ENCODE measurements around the gene S100A11.
A peak's percentile ranks its signal among the peaks of the same experiment; 100 is the strongest.

The S100A11 gene

DNA sequence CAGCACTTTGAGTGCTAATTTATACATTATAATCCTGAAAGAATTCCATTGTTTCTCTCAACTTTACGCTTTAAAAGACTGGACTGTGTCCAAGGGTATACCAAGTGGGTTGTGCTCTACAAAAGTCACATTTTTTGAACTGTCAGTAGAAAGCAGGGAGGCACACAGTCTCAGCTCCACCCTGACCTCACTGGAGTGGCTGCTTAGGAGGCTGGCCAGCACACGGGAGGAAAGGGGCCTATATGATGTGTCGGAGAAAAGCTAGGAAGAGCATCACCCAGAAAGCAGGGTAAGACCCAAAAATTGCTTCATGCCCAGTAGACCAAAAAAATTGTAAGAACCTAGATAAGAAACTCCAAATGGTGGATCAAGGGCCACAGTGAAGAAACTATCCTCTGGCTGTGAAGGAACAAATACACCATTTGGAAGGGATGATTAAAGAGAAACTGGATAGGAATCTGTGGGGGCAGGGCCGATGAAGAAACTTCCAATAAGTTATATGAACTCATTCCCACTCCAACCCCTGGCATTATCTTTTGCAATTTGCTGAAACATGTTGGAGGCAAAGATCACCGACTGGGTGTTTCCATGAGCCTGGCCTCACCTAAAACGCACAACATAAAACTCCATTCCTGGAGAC, 45.0 kb downstream of the S100A11 start:
- H3K27ac ChIP-seq (ENCODE audit: low read depth, low read length): 0 out of 2 replicates have a peak overlapping the region, but pooled peaks have one; percentile 6
- H3K27me3 ChIP-seq (ENCODE audit: insufficient read depth, low read length): peaks cover 32% of the 10 kb centered on the region
- 54% methylated on average over 6 of the region's 6 CpGs for WGBS
- H3K9ac ChIP-seq (ENCODE audit: low read depth, low read length): peak overlapping the region; percentile 90
- no peaks in the 10 kb centered on the region for H3K9me3 ChIP-seq (ENCODE audit: insufficient read depth, low read depth, low read length)
- H3K4me1 ChIP-seq (ENCODE audit: insufficient read depth, low read length): peaks cover 56% of the 10 kb centered on the region
- H3K4me3 ChIP-seq (ENCODE audit: low read length): peak overlapping the region; percentile 92
- no peaks in the 10 kb centered on the region for H3K36me3 ChIP-seq (ENCODE audit: insufficient read depth, low read length)

DNA sequence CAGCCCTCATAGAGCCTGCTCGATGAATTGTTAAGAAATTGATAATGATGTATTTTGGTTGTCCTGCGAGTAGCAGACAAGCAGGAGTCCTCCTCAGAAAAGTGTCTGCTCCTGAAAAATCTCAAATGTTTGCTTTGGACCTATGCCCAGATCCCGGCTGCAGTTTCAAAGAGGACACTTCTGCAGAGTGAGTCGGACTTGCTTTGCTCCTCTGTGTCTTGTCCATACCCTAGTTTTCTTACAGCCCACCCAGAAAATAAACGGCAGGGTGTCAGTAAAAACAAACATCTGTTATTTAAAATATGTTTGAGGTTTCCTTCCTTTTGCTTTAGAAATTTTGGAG, 46.0 kb downstream of the S100A11 start:
- H3K9ac ChIP-seq (ENCODE audit: low read depth, low read length): no peak overlapping the region
- no peaks in the 10 kb centered on the region for H3K9me3 ChIP-seq (ENCODE audit: insufficient read depth, low read depth, low read length)
- peaks cover 32% of the 10 kb centered on the region for H3K27me3 ChIP-seq (ENCODE audit: insufficient read depth, low read length)
- H3K27ac ChIP-seq (ENCODE audit: low read depth, low read length): no peak overlapping the region
- peaks cover 5% of the 10 kb centered on the region for H3K36me3 ChIP-seq (ENCODE audit: insufficient read depth, low read length)
- WGBS: 64% methylated on average over 5 of the region's 5 CpGs
- peak overlapping the region; percentile 92; the same call in 1 of the 2 replicates for H3K4me3 ChIP-seq (ENCODE audit: low read length)
- peaks cover 64% of the 10 kb centered on the region for H3K4me1 ChIP-seq (ENCODE audit: insufficient read depth, low read length)

DNA sequence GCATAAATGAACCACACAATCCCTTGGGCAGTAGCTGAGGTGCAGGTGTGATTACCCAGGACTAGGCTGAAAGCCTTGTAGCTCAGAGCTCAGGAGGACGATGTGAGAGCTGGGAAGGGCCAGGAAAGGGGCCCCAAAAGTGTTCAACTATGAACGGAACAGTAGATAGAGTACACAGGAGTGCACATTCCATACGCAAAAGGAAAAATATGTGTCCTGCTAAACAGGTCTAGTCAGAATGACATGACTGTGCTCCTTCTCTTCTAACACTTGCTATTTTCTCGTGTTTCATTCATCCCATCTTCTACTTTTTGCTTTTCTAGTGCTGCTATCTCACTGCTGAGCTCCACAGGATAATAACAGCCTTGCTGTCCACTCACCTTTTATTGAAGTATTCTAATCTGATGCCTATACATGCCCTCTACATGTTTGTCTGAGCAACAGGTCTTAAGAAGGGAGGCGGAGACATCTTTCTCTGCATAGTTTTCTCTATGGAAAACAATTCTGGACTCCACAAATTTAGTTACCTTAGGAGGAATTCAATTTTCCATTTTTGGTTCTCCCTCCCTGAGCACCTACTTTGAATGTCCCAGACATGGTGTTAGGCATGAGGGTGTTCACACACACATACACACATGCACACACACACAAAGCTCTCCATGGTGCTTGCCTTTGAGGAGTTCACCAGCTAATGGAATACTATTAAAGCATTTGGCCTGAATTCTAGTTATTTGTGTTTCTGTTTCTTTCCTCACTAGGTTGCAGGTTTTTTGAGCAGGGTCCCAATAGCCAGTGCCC, 46.5 kb downstream of the S100A11 start:
- H3K9ac ChIP-seq (ENCODE audit: low read depth, low read length): no peak overlapping the region
- no peaks in the 10 kb centered on the region for H3K9me3 ChIP-seq (ENCODE audit: insufficient read depth, low read depth, low read length)
- H3K4me3 ChIP-seq (ENCODE audit: low read length): no peak overlapping the region
- WGBS: 82% methylated on average over 5 of the region's 5 CpGs
- H3K4me1 ChIP-seq (ENCODE audit: insufficient read depth, low read length): peaks cover 59% of the 10 kb centered on the region
- H3K27ac ChIP-seq (ENCODE audit: low read depth, low read length): no peak overlapping the region
- peaks cover 10% of the 10 kb centered on the region for H3K36me3 ChIP-seq (ENCODE audit: insufficient read depth, low read length)
- H3K27me3 ChIP-seq (ENCODE audit: insufficient read depth, low read length): peaks cover 32% of the 10 kb centered on the region

DNA sequence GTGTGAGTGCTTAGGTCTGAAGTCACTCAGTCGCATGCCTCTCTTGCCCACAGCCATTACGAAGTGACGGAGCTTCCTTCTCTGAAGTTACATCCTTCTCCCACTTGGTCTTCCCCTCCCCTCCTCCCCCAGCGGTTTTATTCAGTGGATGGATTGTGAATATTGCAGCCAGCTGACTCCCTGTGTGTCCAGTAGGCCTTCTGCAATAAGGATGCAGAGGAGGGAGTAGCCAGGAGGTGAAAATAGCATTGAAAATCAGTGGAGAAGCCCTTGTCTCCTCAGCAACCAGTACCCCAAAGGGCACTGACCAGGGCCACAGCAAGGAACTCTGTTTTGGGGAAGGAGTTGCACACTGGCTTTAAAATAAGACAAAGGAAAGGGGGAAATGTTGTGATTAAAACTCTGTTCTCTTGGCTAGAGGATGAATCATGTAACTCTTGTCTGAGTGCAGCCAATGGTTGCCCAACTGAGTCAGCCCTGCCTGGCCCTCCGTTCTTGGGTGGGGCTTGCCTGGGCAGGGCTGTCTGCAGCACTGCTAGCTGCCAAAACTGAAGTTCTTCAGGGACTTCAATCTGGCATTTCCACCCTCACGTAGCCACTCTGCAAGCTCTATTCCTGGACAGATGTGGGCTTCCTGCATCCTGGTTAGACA, 47.5 kb downstream of the S100A11 start:
- Histone ChIP-seq H3K4me3 (ENCODE audit: low read length) (no peak overlapping the region), H3K36me3 (ENCODE audit: insufficient read depth, low read length) (peaks cover 20% of the 10 kb centered on the region), H3K9me3 (ENCODE audit: insufficient read depth, low read depth, low read length) (no peaks in the 10 kb centered on the region), H3K27ac (ENCODE audit: low read depth, low read length) (0 out of 2 replicates have a peak overlapping the region, but pooled peaks have one; percentile 34), H3K9ac (ENCODE audit: low read depth, low read length) (no peak overlapping the region), H3K4me1 (ENCODE audit: insufficient read depth, low read length) (peaks cover 55% of the 10 kb centered on the region), H3K27me3 (ENCODE audit: insufficient read depth, low read length) (peaks cover 31% of the 10 kb centered on the region)
- 67% methylated on average over 6 of the region's 6 CpGs for WGBS

DNA sequence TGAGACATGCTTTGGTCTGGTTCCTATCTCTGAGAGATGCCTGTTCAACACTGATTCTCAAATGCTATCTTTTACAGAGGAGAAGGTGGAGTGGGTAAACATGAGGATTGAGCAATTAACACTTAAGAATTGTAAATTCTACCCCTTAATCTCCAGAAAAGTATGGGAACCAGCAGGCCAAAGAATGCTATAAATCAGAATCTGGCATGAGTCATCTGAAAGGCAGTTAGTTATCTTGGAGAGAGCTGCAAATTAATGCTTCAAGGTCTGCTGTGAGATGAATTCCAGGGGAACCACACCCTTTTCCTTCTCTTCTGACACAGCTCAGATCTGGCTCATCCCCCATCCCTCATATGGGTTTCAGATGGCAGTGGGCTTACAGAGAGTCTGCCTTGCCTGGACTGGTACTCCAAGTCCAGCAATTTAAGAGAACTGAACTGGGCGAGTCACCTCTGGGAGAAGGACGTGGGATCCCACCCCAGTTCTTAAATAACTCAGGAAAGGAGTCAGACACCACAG, 48.3 kb downstream of the S100A11 start:
- no peak overlapping the region for H3K27ac ChIP-seq (ENCODE audit: low read depth, low read length)
- H3K4me3 ChIP-seq (ENCODE audit: low read length): no peak overlapping the region
- H3K9ac ChIP-seq (ENCODE audit: low read depth, low read length): no peak overlapping the region
- peaks cover 28% of the 10 kb centered on the region for H3K36me3 ChIP-seq (ENCODE audit: insufficient read depth, low read length)
- H3K9me3 ChIP-seq (ENCODE audit: insufficient read depth, low read depth, low read length): no peaks in the 10 kb centered on the region
- H3K4me1 ChIP-seq (ENCODE audit: insufficient read depth, low read length): peaks cover 55% of the 10 kb centered on the region
- H3K27me3 ChIP-seq (ENCODE audit: insufficient read depth, low read length): peaks cover 23% of the 10 kb centered on the region
- 90% methylated on average over 2 of the region's 2 CpGs for WGBS

DNA sequence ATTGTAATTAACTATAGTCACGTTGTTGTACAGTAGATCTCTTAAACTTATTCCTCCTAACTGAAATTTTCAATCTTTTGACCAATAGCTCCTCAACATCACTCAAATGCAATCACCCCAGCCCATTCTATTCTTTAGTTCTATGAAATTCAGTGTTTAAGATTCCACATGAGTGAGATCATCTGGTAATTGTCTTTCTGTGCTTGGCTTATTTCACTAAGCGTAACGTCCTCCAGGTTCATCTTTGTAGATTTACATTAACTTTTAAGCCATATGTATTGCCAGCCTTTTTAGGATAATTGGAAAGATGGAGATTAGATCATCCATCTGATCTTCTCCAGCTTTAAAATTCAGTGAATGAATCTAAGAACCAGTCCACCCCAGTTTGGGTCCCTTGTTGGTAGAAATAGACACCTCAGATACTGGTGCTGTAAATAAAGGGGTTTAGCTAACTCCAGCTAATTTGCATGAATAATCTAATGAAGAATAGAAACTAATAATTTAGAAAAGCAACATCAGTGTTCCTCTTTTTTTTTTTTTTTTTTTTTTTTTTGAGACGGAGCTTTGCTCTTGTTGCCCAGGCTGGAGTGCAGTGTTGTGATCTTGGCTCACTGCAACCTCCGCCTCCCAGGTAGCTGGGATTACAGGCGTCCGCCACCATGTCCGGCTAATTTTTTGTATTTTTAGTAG, 50.2 kb downstream of the S100A11 start:
- Histone ChIP-seq H3K4me3 (ENCODE audit: low read length) (no peak overlapping the region), H3K27ac (ENCODE audit: low read depth, low read length) (peak overlapping the region; percentile 26; the same call in 1 of the 2 replicates), H3K4me1 (ENCODE audit: insufficient read depth, low read length) (peaks cover 47% of the 10 kb centered on the region), H3K27me3 (ENCODE audit: insufficient read depth, low read length) (peaks cover 9% of the 10 kb centered on the region; the same call in 1 of the 2 replicates), H3K9me3 (ENCODE audit: insufficient read depth, low read depth, low read length) (no peaks in the 10 kb centered on the region), H3K36me3 (ENCODE audit: insufficient read depth, low read length) (peaks cover 43% of the 10 kb centered on the region), H3K9ac (ENCODE audit: low read depth, low read length) (no peak overlapping the region)
- 82% methylated on average over 8 of the region's 8 CpGs for WGBS

DNA sequence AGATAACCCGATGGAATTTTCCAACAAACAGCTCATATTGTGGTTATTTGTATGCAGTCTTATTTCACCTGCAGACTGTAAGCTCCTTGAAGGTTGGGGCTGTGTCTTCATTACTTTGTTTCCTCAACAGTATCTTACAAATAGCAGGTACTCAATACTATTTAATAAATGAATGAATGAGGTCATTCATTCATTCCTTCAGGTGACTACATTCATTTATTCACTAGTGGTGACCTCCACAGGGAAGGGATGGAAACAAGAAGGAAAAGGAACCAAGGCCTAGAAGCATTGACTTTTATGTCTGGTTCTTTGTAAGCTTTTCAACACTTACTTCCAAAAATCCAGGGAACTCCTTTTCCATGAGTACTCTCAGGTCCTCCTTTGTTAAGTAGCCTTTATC, 51.0 kb downstream of the S100A11 start:
- H3K9me3 ChIP-seq (ENCODE audit: insufficient read depth, low read depth, low read length): no peaks in the 10 kb centered on the region
- WGBS: 80% methylated on average over 1 of the region's 1 CpG
- peaks cover 51% of the 10 kb centered on the region for H3K36me3 ChIP-seq (ENCODE audit: insufficient read depth, low read length)
- H3K4me1 ChIP-seq (ENCODE audit: insufficient read depth, low read length): peaks cover 41% of the 10 kb centered on the region
- H3K27me3 ChIP-seq (ENCODE audit: insufficient read depth, low read length): peaks cover under 1% of the 10 kb centered on the region; the same call in 1 of the 2 replicates
- H3K4me3 ChIP-seq (ENCODE audit: low read length): no peak overlapping the region
- H3K9ac ChIP-seq (ENCODE audit: low read depth, low read length): no peak overlapping the region
- no peak overlapping the region for H3K27ac ChIP-seq (ENCODE audit: low read depth, low read length)

DNA sequence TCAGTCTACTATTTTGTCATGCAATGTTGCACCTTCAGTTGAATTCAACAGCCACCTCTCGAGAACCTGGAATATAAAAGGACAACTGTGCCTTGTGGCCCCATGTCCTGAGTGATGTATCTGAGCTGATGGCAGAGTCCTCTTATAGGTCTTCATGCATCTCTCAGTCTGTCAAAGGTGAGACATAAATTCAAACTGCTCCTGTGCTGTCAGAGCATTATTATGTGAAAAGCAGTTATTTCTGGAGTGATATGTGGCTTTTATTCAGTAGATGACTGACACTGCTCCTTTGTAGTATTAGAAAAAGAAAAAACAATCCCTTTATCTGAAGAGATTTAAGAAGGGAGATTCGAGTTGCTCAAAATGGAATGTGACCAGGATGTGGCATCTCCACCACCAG, 51.5 kb downstream of the S100A11 start:
- Histone ChIP-seq H3K4me1 (ENCODE audit: insufficient read depth, low read length) (peaks cover 41% of the 10 kb centered on the region), H3K36me3 (ENCODE audit: insufficient read depth, low read length) (peaks cover 54% of the 10 kb centered on the region), H3K9me3 (ENCODE audit: insufficient read depth, low read depth, low read length) (no peaks in the 10 kb centered on the region), H3K4me3 (ENCODE audit: low read length) (no peak overlapping the region), H3K9ac (ENCODE audit: low read depth, low read length) (no peak overlapping the region), H3K27me3 (ENCODE audit: insufficient read depth, low read length) (no peaks in the 10 kb centered on the region), H3K27ac (ENCODE audit: low read depth, low read length) (no peak overlapping the region)
- WGBS: 93% methylated on average over 2 of the region's 2 CpGs

DNA sequence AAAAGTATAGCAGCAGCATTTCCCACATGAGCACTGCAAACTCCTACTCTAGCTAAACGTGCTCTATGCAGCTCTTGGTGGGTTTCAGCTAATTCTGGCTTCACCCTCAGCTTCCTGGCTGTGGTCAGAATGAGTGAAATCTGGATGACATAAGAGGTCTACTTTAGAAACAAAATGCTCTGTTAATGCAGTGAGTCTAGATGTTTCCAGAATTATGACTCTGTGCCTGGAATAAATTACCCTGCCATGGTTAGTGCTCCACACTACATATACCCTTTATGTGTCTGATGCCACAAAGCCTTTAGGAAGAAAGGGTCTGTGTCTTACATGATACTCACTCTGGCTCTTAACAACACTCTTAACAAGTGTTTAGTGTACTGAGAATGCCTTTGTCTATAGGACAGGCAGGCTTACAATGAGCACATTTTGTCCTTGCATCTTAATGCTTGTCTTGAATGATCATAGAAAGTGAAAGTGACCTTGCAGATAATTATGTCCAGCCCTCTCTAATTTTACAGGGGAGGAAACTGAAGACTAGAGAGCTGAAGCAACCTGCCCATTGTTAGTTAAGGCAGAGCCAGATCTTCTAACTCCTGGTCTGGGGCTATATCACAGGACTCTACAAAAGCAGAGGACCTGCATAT, 52.4 kb downstream of the S100A11 start:
- WGBS: 88% methylated on average over 1 of the region's 1 CpG
- Histone ChIP-seq H3K4me3 (ENCODE audit: low read length) (no peak overlapping the region), H3K9ac (ENCODE audit: low read depth, low read length) (no peak overlapping the region), H3K9me3 (ENCODE audit: insufficient read depth, low read depth, low read length) (no peaks in the 10 kb centered on the region), H3K27me3 (ENCODE audit: insufficient read depth, low read length) (no peaks in the 10 kb centered on the region), H3K4me1 (ENCODE audit: insufficient read depth, low read length) (peaks cover 34% of the 10 kb centered on the region), H3K36me3 (ENCODE audit: insufficient read depth, low read length) (peaks cover 54% of the 10 kb centered on the region), H3K27ac (ENCODE audit: low read depth, low read length) (no peak overlapping the region)
